ENCODE results near the gene ASXL1. TPM values are rescaled to one million over a fixed set of nuclear protein-coding genes. Genes with fewer than 3 reads are reported as not detected.
"Not testable (repeated sequence)": the region's sequence is repeated elsewhere in the genome, so short reads cannot be mapped to it uniquely, and the experiment has no call there.

Gene ASXL1
- total and polyA plus RNA-seq, 3 experiments from 2014 or later, result 19.8 to 133 (median 131) TPM

DNA sequence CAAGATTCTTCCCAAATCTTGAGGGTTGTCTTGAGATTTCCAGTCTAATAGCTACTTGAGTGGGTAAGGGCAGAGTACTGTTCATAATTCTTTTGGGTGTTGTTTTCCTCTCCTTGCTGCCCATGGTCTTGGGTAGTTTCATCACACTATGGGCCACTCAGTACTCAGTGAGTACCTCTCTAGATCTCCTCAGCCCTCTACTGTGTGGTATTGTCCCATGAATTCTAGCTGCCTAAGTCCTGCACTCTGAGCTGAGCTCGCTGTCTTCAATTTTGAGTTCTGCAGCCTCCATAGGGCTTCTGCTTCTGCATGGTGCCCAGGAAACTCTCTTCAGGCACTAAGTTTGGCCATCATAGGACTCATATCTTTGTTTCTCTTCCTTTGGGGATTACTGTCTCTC is 42.3 kb downstream of the ASXL1 start:
- Mint-ChIP-seq H3K4me1 (peaks cover 40 to 67% (median 61%) of the 10 kb centered on the region in 3 donors), H3K9me3 (peaks cover 0 to under 1% (median 0%) of the 10 kb centered on the region in 5 donors), H3K4me3 (no peak overlapping the region), H3K27me3 (no peaks in the 10 kb centered on the region), H3K27ac (peak overlapping the region in 4 of 8 donors; percentile 2 to 84 (median 30)), H3K36me3 (peaks cover 2 to 38% (median 11%) of the 10 kb centered on the region in 3 donors)
- Histone ChIP-seq H3K9me3 (ENCODE audit: low read length) (no peaks in the 10 kb centered on the region), H3K4me1 (ENCODE audit: insufficient read depth, low read length) (peaks cover 11% of the 10 kb centered on the region), H3K27ac (ENCODE audit: low read depth, low read length) (no peak overlapping the region), H3K36me3 (ENCODE audit: insufficient read depth, low read length) (peaks cover 5% of the 10 kb centered on the region), H3K27me3 (ENCODE audit: insufficient read depth, low read length, poor library complexity, severe bottlenecking) (no peaks in the 10 kb centered on the region), H3K4me3 (ENCODE audit: low read length) (no peak overlapping the region)
- ChIA-PET CTCF (no interaction called here), POLR2A (no interaction called here)
- DNase-seq, result no peak

DNA sequence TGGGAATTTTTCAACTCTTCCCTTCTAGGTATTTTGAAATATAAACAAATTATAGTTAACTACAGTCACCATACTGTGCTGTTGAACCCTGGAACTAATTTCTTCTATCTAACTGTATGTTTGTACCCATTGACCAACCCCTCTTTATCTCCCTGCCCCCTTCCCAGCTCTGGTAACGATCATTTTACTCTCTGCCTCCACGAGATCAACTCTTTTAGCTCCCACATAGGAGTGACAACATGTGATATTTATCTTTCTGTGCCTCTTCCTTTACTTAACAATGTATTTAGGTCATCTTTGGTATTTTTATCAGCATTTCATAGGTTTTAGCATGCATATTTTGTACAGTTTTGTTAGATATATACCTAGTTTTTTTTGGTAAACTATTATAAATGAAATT is 45.9 kb downstream of the ASXL1 start:
- POLR2A ChIA-PET, result interaction anchor here (0.7 kb wide), 1 partner anchor 99 kb away, joined by 6 read pairs; no protein-coding TSS in a partner anchor
- Mint-ChIP-seq H3K4me3 (no peak overlapping the region), H3K27ac (peak overlapping the region in 1 of 8 donors; percentile 2), H3K9me3 (no peaks in the 10 kb centered on the region), H3K4me1 (peaks cover 55 to 72% (median 68%) of the 10 kb centered on the region in 3 donors), H3K27me3 (no peaks in the 10 kb centered on the region), H3K36me3 (peaks cover 0 to 30% (median 8%) of the 10 kb centered on the region in 3 donors)
- H3K27me3 ChIP-seq (ENCODE audit: insufficient read depth, low read length, poor library complexity, severe bottlenecking), result no peaks in the 10 kb centered on the region
- H3K36me3 ChIP-seq (ENCODE audit: insufficient read depth, low read length), result peaks cover 5% of the 10 kb centered on the region
- H3K4me3 ChIP-seq (ENCODE audit: low read length), result no peak overlapping the region
- H3K9me3 ChIP-seq (ENCODE audit: low read length), result no peaks in the 10 kb centered on the region
- no peak for DNase-seq
- H3K4me1 ChIP-seq (ENCODE audit: insufficient read depth, low read length), result peaks cover 40% of the 10 kb centered on the region
- no peak overlapping the region for H3K27ac ChIP-seq (ENCODE audit: low read depth, low read length)
- CTCF ChIA-PET, result no interaction called here

DNA sequence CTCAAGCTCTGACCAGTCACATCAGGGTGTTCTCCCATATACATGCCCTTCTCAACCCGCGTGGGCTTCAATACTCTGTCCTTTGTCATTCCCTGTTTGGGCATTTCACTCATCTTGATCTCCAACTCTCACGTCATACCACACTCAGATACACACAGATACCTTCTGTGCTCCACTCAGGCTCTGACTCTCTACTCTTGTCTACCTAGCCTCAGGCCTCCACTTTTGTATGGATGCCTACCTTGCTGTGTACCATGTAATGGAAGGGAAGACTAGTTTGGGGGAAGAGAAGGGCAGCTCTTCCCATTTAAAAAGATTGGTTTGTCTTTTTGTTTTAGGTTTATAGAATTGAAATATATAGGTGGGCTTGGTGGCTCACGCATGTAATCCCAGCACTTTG is 48.6 kb downstream of the ASXL1 start:
- peaks cover 0 to 20% (median 1%) of the 10 kb centered on the region in 3 donors for H3K36me3 Mint-ChIP-seq
- Histone ChIP-seq H3K36me3 (ENCODE audit: insufficient read depth, low read length) (no peaks in the 10 kb centered on the region), H3K4me3 (ENCODE audit: low read length) (no peak overlapping the region), H3K27me3 (ENCODE audit: insufficient read depth, low read length, poor library complexity, severe bottlenecking) (no peaks in the 10 kb centered on the region), H3K27ac (ENCODE audit: low read depth, low read length) (no peak overlapping the region), H3K9me3 (ENCODE audit: low read length) (no peaks in the 10 kb centered on the region), H3K4me1 (ENCODE audit: insufficient read depth, low read length) (peaks cover 43% of the 10 kb centered on the region)
- H3K4me1 Mint-ChIP-seq, result peaks cover 48 to 58% (median 58%) of the 10 kb centered on the region in 3 donors
- peak overlapping the region in 7 of 8 donors; percentile 42 to 99 (median 88) for H3K27ac Mint-ChIP-seq
- CTCF ChIA-PET, result interaction anchor here (0.6 to 1.1 kb wide), 2 partner anchors 10 to 208 kb away, joined by 3 to 5 read pairs; no protein-coding TSS in a partner anchor
- POLR2A ChIA-PET, result interaction anchor here (0.7 kb wide), 1 partner anchor 10 kb away, joined by 7 read pairs; no protein-coding TSS in a partner anchor
- no peaks in the 10 kb centered on the region for H3K9me3 Mint-ChIP-seq
- H3K4me3 Mint-ChIP-seq, result peak overlapping the region in 6 of 7 donors; percentile 1 to 86 (median 42)
- no peaks in the 10 kb centered on the region for H3K27me3 Mint-ChIP-seq
- no peak for DNase-seq

DNA sequence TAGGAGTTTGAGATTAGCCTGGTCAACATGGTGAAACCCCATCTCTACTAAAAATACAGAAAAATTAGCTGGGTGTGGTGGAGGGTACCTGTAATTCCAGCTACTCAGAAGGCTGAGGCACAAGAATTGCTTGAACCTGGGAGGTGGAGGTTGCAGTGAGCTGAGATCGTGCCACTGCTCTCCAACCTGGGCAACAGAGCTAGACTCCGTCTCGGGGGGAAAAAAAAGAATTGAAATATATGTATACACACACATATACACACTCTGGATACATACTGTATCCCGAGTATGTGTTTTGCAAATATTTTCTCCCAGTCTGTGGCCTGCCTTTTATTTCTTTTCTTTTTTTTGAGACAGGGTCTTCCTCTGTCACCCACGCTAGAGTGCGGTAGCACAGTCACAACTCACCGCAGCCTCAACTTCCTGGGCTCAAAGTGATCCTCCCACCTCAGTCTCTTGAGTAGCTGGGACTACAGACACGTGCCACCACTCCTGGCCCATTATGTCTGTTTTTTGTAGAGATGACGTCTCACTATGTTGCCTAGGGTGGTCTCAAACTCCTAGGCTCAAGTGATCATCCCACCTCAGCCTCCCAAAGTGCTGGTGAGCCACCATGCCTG is 49.1 kb downstream of the ASXL1 start:
- Mint-ChIP-seq H3K4me1 (peaks cover 53 to 60% (median 60%) of the 10 kb centered on the region in 3 donors), H3K4me3 (peak overlapping the region; percentile 28 to 86 (median 75)), H3K27ac (peak overlapping the region; percentile 42 to 99 (median 91)), H3K36me3 (peaks cover 0 to 20% (median 1%) of the 10 kb centered on the region in 3 donors)
- H3K9me3 Mint-ChIP-seq; H3K27me3 ChIP-seq (ENCODE audit: insufficient read depth, low read length, poor library complexity, severe bottlenecking); H3K27me3 Mint-ChIP-seq; H3K27ac ChIP-seq (ENCODE audit: low read depth, low read length); H3K9me3 ChIP-seq (ENCODE audit: low read length); H3K36me3 ChIP-seq (ENCODE audit: insufficient read depth, low read length); H3K4me3 ChIP-seq (ENCODE audit: low read length): not testable (repeated sequence)
- H3K4me1 ChIP-seq (ENCODE audit: insufficient read depth, low read length), result peaks cover 48% of the 10 kb centered on the region
- DNase-seq, result peak; percentile 31 to 88 (median 72)
- POLR2A ChIA-PET, result interaction anchor here (0.6 to 1.0 kb wide), 3 partner anchors 11 to 48 kb away, joined by 3 to 7 read pairs (median 4); no protein-coding TSS in a partner anchor
- CTCF ChIA-PET, result interaction anchor here (1.1 kb wide), 1 partner anchor 11 kb away, joined by 5 read pairs; no protein-coding TSS in a partner anchor

- Mint-ChIP-seq H3K4me3 (no peak overlapping the region), H3K27me3 (no peaks in the 10 kb centered on the region), H3K9me3 (no peaks in the 10 kb centered on the region), H3K4me1 (peaks cover 55 to 75% (median 70%) of the 10 kb centered on the region in 3 donors), H3K27ac (peak overlapping the region in 4 of 8 donors; percentile 14 to 55 (median 32)), H3K36me3 (peaks cover 0 to 28% (median 12%) of the 10 kb centered on the region in 3 donors)
- POLR2A ChIA-PET, result no interaction called here
- H3K9me3 ChIP-seq (ENCODE audit: low read length), result no peaks in the 10 kb centered on the region
- CTCF ChIA-PET, result no interaction called here
- H3K27ac ChIP-seq (ENCODE audit: low read depth, low read length), result no peak overlapping the region
- H3K4me3 ChIP-seq (ENCODE audit: low read length), result no peak overlapping the region
- DNase-seq, result peak in 1 of 5 donors; percentile 25
- peaks cover 46% of the 10 kb centered on the region for H3K4me1 ChIP-seq (ENCODE audit: insufficient read depth, low read length)
- no peaks in the 10 kb centered on the region for H3K36me3 ChIP-seq (ENCODE audit: insufficient read depth, low read length)
- no peaks in the 10 kb centered on the region for H3K27me3 ChIP-seq (ENCODE audit: insufficient read depth, low read length, poor library complexity, severe bottlenecking)
Measured at GRCh38 chr20:32411955-32412706, 54.0 kb downstream of the ASXL1 start.

GRCh38 chr20:32415494-32415893 is 57.4 kb downstream of the ASXL1 start:
- DNase-seq, result no peak
- Histone ChIP-seq H3K4me1 (ENCODE audit: insufficient read depth, low read length) (peaks cover 23% of the 10 kb centered on the region), H3K9me3 (ENCODE audit: low read length) (no peaks in the 10 kb centered on the region), H3K4me3 (ENCODE audit: low read length) (no peak overlapping the region), H3K27me3 (ENCODE audit: insufficient read depth, low read length, poor library complexity, severe bottlenecking) (no peaks in the 10 kb centered on the region), H3K36me3 (ENCODE audit: insufficient read depth, low read length) (no peaks in the 10 kb centered on the region), H3K27ac (ENCODE audit: low read depth, low read length) (no peak overlapping the region)
- Mint-ChIP-seq H3K27me3 (no peaks in the 10 kb centered on the region), H3K9me3 (no peaks in the 10 kb centered on the region), H3K4me1 (peaks cover 51 to 77% (median 68%) of the 10 kb centered on the region in 3 donors), H3K27ac (peak overlapping the region in 3 of 8 donors; percentile 3 to 48 (median 8)), H3K4me3 (no peak overlapping the region), H3K36me3 (peaks cover 0 to 26% (median 11%) of the 10 kb centered on the region in 3 donors)
- ChIA-PET CTCF (no interaction called here), POLR2A (no interaction called here)

DNA sequence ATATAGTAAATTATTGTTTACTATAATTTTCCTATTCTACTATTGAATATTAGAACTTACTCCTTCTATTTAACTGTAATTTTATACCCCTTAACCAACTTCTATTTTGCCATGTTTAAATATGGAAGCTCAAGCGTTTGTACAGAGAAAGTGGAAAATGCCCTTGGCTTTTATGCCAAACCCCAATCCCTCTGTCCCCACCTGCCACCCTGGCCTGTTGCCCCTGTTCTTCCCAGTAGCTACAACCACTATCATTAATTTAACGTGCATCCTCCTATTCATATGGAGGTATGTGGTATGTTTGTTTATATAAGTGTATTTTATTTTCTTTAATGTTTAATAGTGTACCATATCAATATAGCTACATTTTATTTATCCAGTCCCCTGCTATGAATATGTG is 58.1 kb downstream of the ASXL1 start:
- Histone ChIP-seq H3K36me3 (ENCODE audit: insufficient read depth, low read length) (no peaks in the 10 kb centered on the region), H3K27me3 (ENCODE audit: insufficient read depth, low read length, poor library complexity, severe bottlenecking) (no peaks in the 10 kb centered on the region), H3K4me1 (ENCODE audit: insufficient read depth, low read length) (peaks cover 23% of the 10 kb centered on the region), H3K4me3 (ENCODE audit: low read length) (no peak overlapping the region), H3K27ac (ENCODE audit: low read depth, low read length) (no peak overlapping the region), H3K9me3 (ENCODE audit: low read length) (no peaks in the 10 kb centered on the region)
- no peak for DNase-seq
- POLR2A ChIA-PET, result no interaction called here
- no peak overlapping the region for H3K27ac Mint-ChIP-seq
- H3K4me1 Mint-ChIP-seq, result peaks cover 49 to 78% (median 66%) of the 10 kb centered on the region in 3 donors
- CTCF ChIA-PET, result no interaction called here
- peaks cover 0 to 28% (median 11%) of the 10 kb centered on the region in 3 donors for H3K36me3 Mint-ChIP-seq
- H3K27me3 Mint-ChIP-seq, result no peaks in the 10 kb centered on the region
- no peaks in the 10 kb centered on the region for H3K9me3 Mint-ChIP-seq
- H3K4me3 Mint-ChIP-seq, result no peak overlapping the region

GRCh38 chr20:32418376-32418775 is 60.2 kb downstream of the ASXL1 start:
- Mint-ChIP-seq H3K9me3 (no peaks in the 10 kb centered on the region), H3K4me3 (peak overlapping the region in 3 of 7 donors; percentile 9 to 49 (median 12)), H3K36me3 (peaks cover 0 to 24% (median 8%) of the 10 kb centered on the region in 3 donors), H3K4me1 (peaks cover 40 to 65% (median 53%) of the 10 kb centered on the region in 3 donors), H3K27ac (peak overlapping the region in 4 of 8 donors; percentile 3 to 51 (median 20)), H3K27me3 (no peaks in the 10 kb centered on the region)
- CTCF ChIA-PET, result interaction anchor here (1.0 kb wide), 1 partner anchor 18 kb away, joined by 3 read pairs; no protein-coding TSS in a partner anchor
- POLR2A ChIA-PET, result no interaction called here
- Histone ChIP-seq H3K4me1 (ENCODE audit: insufficient read depth, low read length) (peaks cover 6% of the 10 kb centered on the region), H3K4me3 (ENCODE audit: low read length) (no peak overlapping the region), H3K9me3 (ENCODE audit: low read length) (no peaks in the 10 kb centered on the region), H3K27me3 (ENCODE audit: insufficient read depth, low read length, poor library complexity, severe bottlenecking) (no peaks in the 10 kb centered on the region), H3K36me3 (ENCODE audit: insufficient read depth, low read length) (no peaks in the 10 kb centered on the region), H3K27ac (ENCODE audit: low read depth, low read length) (no peak overlapping the region)
- DNase-seq, result no peak

Measured in CD8-positive, alpha-beta memory T cell (primary cell).